K562 (cell line): Measurements from ENCODE around the gene METAP1D. TPM values are rescaled to one million over a fixed set of nuclear protein-coding genes. Genes with fewer than 3 reads are reported as not detected.

Experiments used
- CBFB ChIP-seq: sonication (generic); formaldehyde crosslinking; IDR thresholded peaks from 2 replicates; pipeline ENCODE4 v1.4.0; 2020; ENCODE audit warnings: mild to moderate bottlenecking, missing genetic modification reagents
- CEBPG ChIP-seq, 3 experiments: fragments of 200-800 bp in 1 of 3; sonication (Bioruptor generic) in 1 of 3; sonication (generic) in 1 of 3; formaldehyde crosslinking in 1 of 3; IDR thresholded peaks in 2 of 3; conservative IDR thresholded peaks in 1 of 3; 2 replicates each; pipeline versions ENCODE4 v1.6.1 to v1.8.0; 2016 to 2022; ENCODE audit warnings: missing compliant biosample characterization in 2 of 3, missing genetic modification characterization in 2 of 3, mild to moderate bottlenecking in 1 of 3, missing genetic modification reagents in 1 of 3
- CHAMP1 ChIP-seq: fragments of 450-650 bp; IDR thresholded peaks from 2 replicates; pipeline ENCODE4 v1.6.1; 2016; ENCODE audit warnings: mild to moderate bottlenecking
- DIDO1 ChIP-seq: fragments of 450-650 bp; IDR thresholded peaks from 2 replicates; pipeline ENCODE4 v1.6.1; 2016; ENCODE audit warnings: low read depth, missing biosample characterization, missing genetic modification characterization
- FOXK1 ChIP-seq: sonication (generic); formaldehyde crosslinking; IDR thresholded peaks from 2 replicates; pipeline ENCODE4 v1.8.0; 2022; ENCODE audit warnings: missing genetic modification reagents, mild to moderate bottlenecking, borderline replicate concordance
- FOXK2 ChIP-seq, 2 experiments: fragments of 450-650 bp; IDR thresholded peaks in 1 of 2; conservative IDR thresholded peaks in 1 of 2; 2 replicates each; pipeline ENCODE4 v1.6.1; 2016; ENCODE audit warnings: low read depth in 2 of 2, mild to moderate bottlenecking in 1 of 2
- GABPB1 ChIP-seq: sonication (generic); formaldehyde crosslinking; IDR thresholded peaks from 2 replicates; pipeline ENCODE4 v1.8.0; 2022; ENCODE audit warnings: mild to moderate bottlenecking, missing genetic modification reagents
- HDAC2 ChIP-seq: fragments of 450-650 bp; IDR thresholded peaks from 2 replicates; pipeline ENCODE4 v1.6.1; 2016; ENCODE audit warnings: mild to moderate bottlenecking
- HIVEP1 ChIP-seq: fragments of 250-450 bp; sonication (Bioruptor Pico); IDR thresholded peaks from 2 replicates; pipeline ENCODE4 v1.4.0; 2020; ENCODE audit warnings: mild to moderate bottlenecking
- ILF3 ChIP-seq: fragments of 450-650 bp; IDR thresholded peaks from 2 replicates; pipeline ENCODE4 v1.6.1; 2018; ENCODE audit warnings: antibody characterized with exemption, mild to moderate bottlenecking, moderate library complexity, borderline replicate concordance
- RBFOX2 ChIP-seq: fragments of 200-400 bp; formaldehyde crosslinking; IDR thresholded peaks from 2 replicates; pipeline ENCODE4 v1.6.1; 2017; ENCODE audit warnings: low read depth, mild to moderate bottlenecking, low read length, moderate library complexity
- RHOXF2B ChIP-seq: fragments of 250-450 bp; sonication (Bioruptor Pico); conservative IDR thresholded peaks from 2 replicates; pipeline ENCODE4 v1.5.1; 2021
- RNF2 ChIP-seq: sonication (generic); IDR thresholded peaks from 2 replicates; pipeline ENCODE4 v1.6.1; 2016
- SAFB2 ChIP-seq: fragments of 200-400 bp; formaldehyde crosslinking; IDR thresholded peaks from 2 replicates; pipeline ENCODE4 v1.6.1; 2018; ENCODE audit warnings: borderline replicate concordance, low read length, low read depth, moderate library complexity; ENCODE audit not compliant: severe bottlenecking
- TAF9B ChIP-seq: fragments of 450-650 bp; IDR thresholded peaks from 2 replicates; pipeline ENCODE4 v1.6.1; 2018; ENCODE audit warnings: mild to moderate bottlenecking; ENCODE audit not compliant: partially characterized antibody
- TFAM ChIP-seq: fragments of 250-450 bp; sonication (Bioruptor Pico); conservative IDR thresholded peaks from 2 replicates; pipeline ENCODE4 v1.5.0; 2021; ENCODE audit warnings: mild to moderate bottlenecking, moderate library complexity
- ZC3H11A ChIP-seq: IDR thresholded peaks from 2 replicates; pipeline ENCODE4 v1.6.1; 2012; ENCODE audit warnings: low read depth, low read length, improper control_type of control experiment
- ZFP36 ChIP-seq: fragments of 150-350 bp; IDR thresholded peaks from 2 replicates; pipeline ENCODE4 v1.6.1; 2018; ENCODE audit warnings: low read length, low read depth; ENCODE audit not compliant: partially characterized antibody
- ZKSCAN3 ChIP-seq: fragments of 250-450 bp; sonication (Bioruptor Pico); IDR thresholded peaks from 2 replicates; pipeline ENCODE4 v1.4.0; 2020
- ZNF134 ChIP-seq: fragments of 250-450 bp; sonication (Bioruptor Pico); conservative IDR thresholded peaks from 2 replicates; pipeline ENCODE4 v1.4.0; 2020
- ZNF436 ChIP-seq: fragments of 250-450, 450-650 bp; sonication (Bioruptor Pico); formaldehyde crosslinking; IDR thresholded peaks from 2 replicates; pipeline ENCODE4 v1.7.0; 2020; ENCODE audit warnings: mild to moderate bottlenecking
- ZNF444 ChIP-seq: fragments of 250-450 bp; sonication (Bioruptor Pico); IDR thresholded peaks from 2 replicates; pipeline ENCODE4 v1.4.0; 2020; ENCODE audit warnings: mild to moderate bottlenecking, moderate library complexity
- polyA plus RNA-seq, 8 experiments: library from polyadenylated mRNA; depleted of rRNA in 4 of 8; stranded (reverse) in 5 of 8; unstranded in 3 of 8; fragments of >200 nt; fragmentation: Nextera tagmentation in 2 of 8; fragmentation: Illumina TruSeq in 1 of 8; extraction: Ambion mirVana in 2 of 8; extraction: Trizol in 1 of 8; gene quantifications; 2 replicates each; pipeline versions ENCODE4 v1.2.1 to v1.2.3, GENCODE V29; 2011 to 2014; ENCODE audit warnings: inconsistent platforms in 1 of 8, missing spikeins in 1 of 8
- total RNA-seq, 7 experiments: library from RNA; depleted of rRNA in 6 of 7; stranded (reverse); fragments of >200 nt in 6 of 7; fragmentation: Illumina TruSeq in 2 of 7; extraction: Trizol in 2 of 7; gene quantifications; 2 replicates each; pipeline versions ENCODE4 v1.2.1 to v1.2.3, GENCODE V29; 2011 to 2021; ENCODE audit warnings: low replicate concordance in 1 of 7
- TF ChIP-seq, protein P1 (sequence below): fragments of 250-450 bp; sonication (Bioruptor Pico); IDR thresholded peaks from 2 replicates; pipeline ENCODE4 v1.9.0; 2021; ENCODE audit warnings: mild to moderate bottlenecking
- TF ChIP-seq, protein P2 (sequence below): sonication (generic); formaldehyde crosslinking; IDR thresholded peaks from 2 replicates; pipeline ENCODE4 v1.8.1; 2023; ENCODE audit warnings: mild to moderate bottlenecking, missing genetic modification reagents

METAP1D gene
- total and polyA plus RNA-seq, 9 of the 15 experiments (the other 6 are each of a cell fraction or from before 2014, with no cell fraction given), result 8.0 to 23.4 (median 15.7) TPM

- TF ChIP-seq CEBPG (CRISPR knock-in tag; IDR thresholded peaks at IDR 0.05) (peak; percentile 97), CEBPG (tag; conservative IDR thresholded peaks at IDR 0.05 in 1 of 2, IDR thresholded peaks at IDR 0.05 in 1 of 2) (peak; percentile 96 to 98), FOXK2 (conservative IDR thresholded peaks at IDR 0.05 in 1 of 2, IDR thresholded peaks at IDR 0.05 in 1 of 2; ENCODE audit: low read depth in 2 of 2) (no peak), ZNF436 (no peak), ILF3 (no peak), RNF2 (peak; percentile 81), FOXK1 (CRISPR knock-in tag) (no peak; the same call in 1 of the 2 replicates), GABPB1 (peak; percentile 84), ZNF134 (no peak), TFAM (CRISPR knock-in tag) (no peak), HDAC2 (peak; percentile 67), ZC3H11A (no peak), RHOXF2B (CRISPR knock-in tag) (0 out of 2 replicates have a peak, but pooled peaks have one; percentile 50), TAF9B (peak; percentile 45), CBFB (CRISPR knock-in tag) (no peak), SAFB2 (no peak), ZKSCAN3 (CRISPR knock-in tag) (no peak), HIVEP1 (CRISPR knock-in tag) (0 out of 2 replicates have a peak, but pooled peaks have one; percentile 2), DIDO1 (no peak), CHAMP1 (no peak), ZFP36 (no peak), ZNF444 (CRISPR knock-in tag) (peak; percentile 66; the same call in 1 of the 2 replicates), RBFOX2 (peak; percentile 97)
- TF ChIP-seq, protein P1, sequence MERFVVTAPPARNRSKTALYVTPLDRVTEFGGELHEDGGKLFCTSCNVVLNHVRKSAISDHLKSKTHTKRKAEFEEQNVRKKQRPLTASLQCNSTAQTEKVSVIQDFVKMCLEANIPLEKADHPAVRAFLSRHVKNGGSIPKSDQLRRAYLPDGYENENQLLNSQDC (CRISPR knock-in tag), result no peak
- TF ChIP-seq, protein P2, sequence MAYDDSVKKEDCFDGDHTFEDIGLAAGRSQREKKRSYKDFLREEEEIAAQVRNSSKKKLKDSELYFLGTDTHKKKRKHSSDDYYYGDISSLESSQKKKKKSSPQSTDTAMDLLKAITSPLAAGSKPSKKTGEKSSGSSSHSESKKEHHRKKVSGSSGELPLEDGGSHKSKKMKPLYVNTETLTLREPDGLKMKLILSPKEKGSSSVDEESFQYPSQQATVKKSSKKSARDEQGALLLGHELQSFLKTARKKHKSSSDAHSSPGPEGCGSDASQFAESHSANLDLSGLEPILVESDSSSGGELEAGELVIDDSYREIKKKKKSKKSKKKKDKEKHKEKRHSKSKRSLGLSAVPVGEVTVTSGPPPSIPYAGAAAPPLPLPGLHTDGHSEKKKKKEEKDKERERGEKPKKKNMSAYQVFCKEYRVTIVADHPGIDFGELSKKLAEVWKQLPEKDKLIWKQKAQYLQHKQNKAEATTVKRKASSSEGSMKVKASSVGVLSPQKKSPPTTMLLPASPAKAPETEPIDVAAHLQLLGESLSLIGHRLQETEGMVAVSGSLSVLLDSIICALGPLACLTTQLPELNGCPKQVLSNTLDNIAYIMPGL (CRISPR knock-in tag), result no peak
These were observed 85.1 kb downstream of the METAP1D start (continued) for GRCh38 chr2:172084645-172085459.
